Activated naive CD8-positive, alpha-beta T cell (primary cell): ENCODE results near the gene CNOT6L.
"Not testable (repeated sequence)": the region's sequence is repeated elsewhere in the genome, so short reads cannot be mapped to it uniquely, and the experiment has no call there.

Source experiments
- H3K27ac Mint-ChIP-seq: one replicate; pipeline ENCODE4 v1.8.0; 2021; ENCODE audit warnings: mixed read lengths
- H3K27me3 Mint-ChIP-seq: one replicate; pipeline ENCODE4 v1.8.0; 2021; ENCODE audit warnings: mixed read lengths
- H3K36me3 Mint-ChIP-seq: one replicate; pipeline ENCODE4 v1.8.0; 2021; ENCODE audit warnings: mixed read lengths
- H3K4me1 Mint-ChIP-seq: one replicate; pipeline ENCODE4 v1.8.0; 2021; ENCODE audit warnings: low read depth, mixed read lengths
- H3K4me3 Mint-ChIP-seq: one replicate; pipeline ENCODE4 v1.8.0; 2021; ENCODE audit warnings: mild to moderate bottlenecking, mixed read lengths
- H3K9me3 Mint-ChIP-seq: one replicate; pipeline ENCODE4 v1.8.0; 2021; ENCODE audit warnings: low read depth, mixed read lengths

The CNOT6L gene

DNA sequence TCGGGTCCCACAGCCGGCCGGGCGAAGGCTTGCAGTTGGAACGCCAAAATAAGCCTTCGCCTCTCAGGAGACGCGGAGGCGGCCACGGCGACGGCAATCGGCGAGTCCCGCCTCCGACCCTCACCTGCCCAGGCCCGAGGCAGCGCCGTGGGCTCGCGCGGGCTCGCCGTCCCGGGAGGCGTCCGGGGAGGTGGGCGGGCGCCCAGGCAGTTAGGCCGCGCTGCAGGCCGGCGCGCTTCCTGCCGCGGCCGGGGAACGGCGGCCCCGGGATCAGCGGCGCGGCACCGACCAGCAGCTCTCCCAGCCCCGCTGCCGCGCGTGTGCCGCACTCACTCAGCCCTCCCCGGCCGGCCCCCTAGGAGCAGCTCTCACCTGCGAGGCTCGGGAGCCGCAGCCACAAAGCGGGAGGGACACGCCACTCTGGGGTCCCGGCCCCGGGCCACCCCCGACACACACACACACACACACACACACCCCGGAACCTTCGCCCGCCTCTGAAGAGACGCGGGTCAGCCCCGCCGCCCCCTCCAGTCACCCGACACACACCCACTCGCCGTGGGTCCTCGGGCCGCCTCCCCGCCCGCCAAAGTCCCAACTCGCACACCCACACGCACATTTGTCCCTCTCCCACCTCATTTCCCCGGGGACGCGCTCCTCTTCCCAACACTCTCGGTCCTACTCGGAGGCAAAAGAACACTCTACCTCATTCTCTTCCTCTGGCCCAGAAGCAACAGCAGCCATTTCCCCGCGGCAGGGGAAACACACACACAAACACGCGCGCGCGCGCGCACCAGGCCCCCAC, at the start of gene CNOT6L:
TSS of gene CNOT6L (minus strand) at position 767 of the 802 bp plus-strand sequence. CDS start at position 707, 60 bp downstream.
- Mint-ChIP-seq H3K27me3 (no peaks in the 10 kb centered on the region), H3K4me3 (peak within 1 kb of the TSS; percentile 99), H3K4me1 (peaks cover 60% of the 10 kb centered on the region), H3K36me3 (peaks cover 3% of the 10 kb centered on the region), H3K27ac (peak within 1 kb of the TSS; percentile 100), H3K9me3 (no peaks in the 10 kb centered on the region)

DNA sequence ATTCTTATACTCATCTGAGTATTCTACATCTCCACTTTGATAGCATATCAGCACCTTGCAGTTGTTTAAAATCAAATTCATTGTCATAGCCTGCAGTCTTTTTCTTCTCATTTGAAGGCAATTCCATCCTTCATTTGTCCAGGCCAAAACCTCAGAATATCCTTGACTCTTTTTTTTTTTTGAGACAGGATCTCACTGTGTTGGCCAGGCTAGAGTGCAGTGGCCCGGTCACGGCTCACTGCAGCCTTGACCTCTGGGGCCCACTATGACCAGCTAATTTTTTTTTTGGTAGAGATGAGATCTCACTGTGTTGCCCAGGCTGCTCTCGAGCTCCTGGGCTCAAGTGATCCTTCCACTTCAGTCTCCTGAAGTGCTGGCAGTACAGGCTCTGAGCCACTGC, 46.1 kb upstream of the CNOT6L start:
- H3K4me1 Mint-ChIP-seq, result peaks cover 68% of the 10 kb centered on the region

GRCh38 chr4:77863341-77863740, 44.2 kb upstream of the CNOT6L start:
- H3K9me3 Mint-ChIP-seq, H3K36me3 Mint-ChIP-seq, H3K27me3 Mint-ChIP-seq: not testable (repeated sequence)
- Mint-ChIP-seq H3K4me3 (peak overlapping the region; percentile 98), H3K4me1 (peaks cover 64% of the 10 kb centered on the region), H3K27ac (peak overlapping the region; percentile 99)

More for the DNA sequence above, 46.1 kb upstream of the CNOT6L start:
- Mint-ChIP-seq H3K4me3 (peak overlapping the region; percentile 64), H3K36me3 (peaks cover 5% of the 10 kb centered on the region), H3K9me3 (no peaks in the 10 kb centered on the region), H3K27ac (peak overlapping the region; percentile 28), H3K27me3 (no peaks in the 10 kb centered on the region)

GRCh38 chr4:77862478-77863216, 43.5 kb upstream of the CNOT6L start, which contains the start of gene MRPL1:
TSS of gene MRPL1 (plus strand) at chr4:77862830. CDS start at chr4:77862849, 19 bp downstream.
- peak within 1 kb of the TSS; percentile 98 for H3K4me3 Mint-ChIP-seq
- H3K36me3 Mint-ChIP-seq, result peaks cover 5% of the 10 kb centered on the region
- no peaks in the 10 kb centered on the region for H3K9me3 Mint-ChIP-seq
- no peaks in the 10 kb centered on the region for H3K27me3 Mint-ChIP-seq
- peak within 1 kb of the TSS; percentile 99 for H3K27ac Mint-ChIP-seq
- H3K4me1 Mint-ChIP-seq, result peaks cover 67% of the 10 kb centered on the region

GRCh38 chr4:77861495-77861894, 42.3 kb upstream of the CNOT6L start:
- Mint-ChIP-seq H3K27me3 (no peaks in the 10 kb centered on the region), H3K9me3 (no peaks in the 10 kb centered on the region), H3K36me3 (peaks cover 4% of the 10 kb centered on the region), H3K4me3 (peak overlapping the region; percentile 98), H3K27ac (peak overlapping the region; percentile 99), H3K4me1 (peaks cover 71% of the 10 kb centered on the region)

GRCh38 chr4:77859256-77859655, 40.1 kb upstream of the CNOT6L start:
- Mint-ChIP-seq H3K27me3 (no peaks in the 10 kb centered on the region), H3K27ac (peak overlapping the region; percentile 99), H3K9me3 (no peaks in the 10 kb centered on the region), H3K4me1 (peaks cover 73% of the 10 kb centered on the region), H3K4me3 (no peak overlapping the region), H3K36me3 (no peaks in the 10 kb centered on the region)

- Mint-ChIP-seq H3K27me3 (no peaks in the 10 kb centered on the region), H3K27ac (peak overlapping the region; percentile 98), H3K4me1 (peaks cover 80% of the 10 kb centered on the region), H3K4me3 (peak overlapping the region; percentile 85), H3K9me3 (no peaks in the 10 kb centered on the region), H3K36me3 (no peaks in the 10 kb centered on the region)
Observed at GRCh38 chr4:77856152-77856551, 37.0 kb upstream of the CNOT6L start.

- Mint-ChIP-seq H3K4me3 (peak overlapping the region; percentile 77), H3K36me3 (no peaks in the 10 kb centered on the region), H3K27me3 (no peaks in the 10 kb centered on the region), H3K9me3 (no peaks in the 10 kb centered on the region), H3K27ac (peak overlapping the region; percentile 99), H3K4me1 (peaks cover 69% of the 10 kb centered on the region)
Observed at GRCh38 chr4:77854431-77855111, 35.4 kb upstream of the CNOT6L start.

DNA sequence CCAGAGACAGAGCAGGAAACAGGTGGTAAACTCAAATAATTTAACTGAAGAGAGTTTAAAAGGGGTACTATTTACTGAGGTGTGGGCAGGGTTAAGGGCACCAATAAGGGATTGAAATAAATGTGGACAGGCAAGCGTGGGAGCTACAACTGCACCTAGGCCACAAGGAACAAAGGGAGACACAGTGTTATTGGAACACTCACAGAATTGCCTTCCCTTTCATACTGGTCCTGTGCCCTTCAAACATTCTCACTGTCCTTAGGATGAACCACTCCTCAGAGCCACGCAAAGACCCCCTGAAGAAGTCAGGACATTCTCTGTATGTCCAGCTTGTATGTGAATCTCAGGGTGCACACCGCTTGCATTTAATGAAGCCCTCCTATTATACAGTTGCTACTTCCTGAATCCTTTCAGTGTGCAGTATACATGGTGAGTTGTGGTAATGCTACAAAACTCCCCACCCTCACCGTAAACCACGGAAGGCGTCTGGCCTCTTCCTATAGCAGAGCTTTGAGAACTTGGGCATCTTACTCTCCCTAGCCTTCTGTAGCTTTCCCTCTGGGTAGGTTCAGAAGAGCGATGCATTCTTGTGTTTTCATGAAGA, 33.8 kb upstream of the CNOT6L start:
- no peaks in the 10 kb centered on the region for H3K27me3 Mint-ChIP-seq
- H3K4me1 Mint-ChIP-seq, result peaks cover 58% of the 10 kb centered on the region
- peak overlapping the region; percentile 77 for H3K4me3 Mint-ChIP-seq
- peak overlapping the region; percentile 99 for H3K27ac Mint-ChIP-seq
- no peaks in the 10 kb centered on the region for H3K9me3 Mint-ChIP-seq
- H3K36me3 Mint-ChIP-seq, result no peaks in the 10 kb centered on the region

GRCh38 chr4:77849278-77849965, 30.3 kb upstream of the CNOT6L start:
- H3K27ac Mint-ChIP-seq, result no peak overlapping the region
- no peaks in the 10 kb centered on the region for H3K9me3 Mint-ChIP-seq
- no peaks in the 10 kb centered on the region for H3K27me3 Mint-ChIP-seq
- peaks cover 36% of the 10 kb centered on the region for H3K4me1 Mint-ChIP-seq
- no peak overlapping the region for H3K4me3 Mint-ChIP-seq
- H3K36me3 Mint-ChIP-seq, result no peaks in the 10 kb centered on the region

- Mint-ChIP-seq H3K4me3 (no peak overlapping the region), H3K27ac (no peak overlapping the region), H3K4me1 (peaks cover 36% of the 10 kb centered on the region), H3K9me3 (no peaks in the 10 kb centered on the region), H3K36me3 (no peaks in the 10 kb centered on the region), H3K27me3 (no peaks in the 10 kb centered on the region)
Observed at GRCh38 chr4:77848508-77848907, 29.3 kb upstream of the CNOT6L start.

- Mint-ChIP-seq H3K27ac (no peak overlapping the region), H3K36me3 (no peaks in the 10 kb centered on the region), H3K4me3 (no peak overlapping the region), H3K9me3 (no peaks in the 10 kb centered on the region), H3K4me1 (peaks cover 23% of the 10 kb centered on the region), H3K27me3 (no peaks in the 10 kb centered on the region)
Observed at GRCh38 chr4:77845929-77846328, 26.8 kb upstream of the CNOT6L start.

DNA sequence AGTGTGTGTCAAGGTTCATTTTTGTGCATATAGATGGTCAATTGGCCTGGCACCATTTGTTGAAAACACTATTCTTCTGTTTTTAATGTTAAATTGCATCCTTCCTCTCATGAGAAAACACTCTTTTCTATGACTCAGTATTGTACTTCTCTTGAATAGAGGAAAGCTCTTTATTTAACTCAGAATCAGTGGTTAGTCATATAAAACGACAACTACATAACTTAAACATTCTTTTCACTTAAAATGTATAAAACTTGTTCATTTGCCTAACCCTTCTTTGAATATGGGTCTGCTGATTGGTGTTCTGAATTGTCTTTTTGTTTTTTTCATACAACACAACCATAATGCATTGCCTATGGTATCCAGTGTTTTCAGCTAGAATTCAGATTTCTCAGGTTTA, 26.2 kb upstream of the CNOT6L start:
- H3K27me3 Mint-ChIP-seq, result no peaks in the 10 kb centered on the region
- H3K4me1 Mint-ChIP-seq, result peaks cover 23% of the 10 kb centered on the region
- H3K4me3 Mint-ChIP-seq, result no peak overlapping the region
- no peaks in the 10 kb centered on the region for H3K9me3 Mint-ChIP-seq
- no peaks in the 10 kb centered on the region for H3K36me3 Mint-ChIP-seq
- peak overlapping the region; percentile 24 for H3K27ac Mint-ChIP-seq

DNA sequence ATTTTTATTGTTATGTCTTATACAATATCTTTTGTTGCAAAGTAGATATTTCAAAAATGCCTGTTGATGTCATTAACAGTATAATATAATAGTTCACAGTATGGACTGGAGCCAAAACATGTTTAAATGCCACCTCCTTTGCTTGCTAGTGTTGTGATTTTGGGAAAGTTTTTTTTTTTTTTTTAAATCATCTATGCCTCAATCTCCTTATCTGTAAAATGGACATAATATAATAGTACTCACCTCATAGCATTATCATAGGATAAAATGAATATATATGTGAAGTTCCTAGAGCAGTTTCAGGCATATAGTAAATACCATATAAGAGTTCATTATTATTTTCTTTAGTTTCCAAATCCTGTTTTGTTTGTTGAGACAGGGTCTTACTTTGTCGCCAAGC, 25.2 kb upstream of the CNOT6L start:
- Mint-ChIP-seq H3K27me3 (no peaks in the 10 kb centered on the region), H3K4me3 (no peak overlapping the region), H3K36me3 (no peaks in the 10 kb centered on the region), H3K9me3 (no peaks in the 10 kb centered on the region), H3K4me1 (peaks cover 23% of the 10 kb centered on the region), H3K27ac (peak overlapping the region; percentile 18)
